ENCODE measurements around the gene GPD2.
A peak's percentile ranks its signal among the peaks of the same experiment; 100 is the strongest.

GPD2 gene

DNA sequence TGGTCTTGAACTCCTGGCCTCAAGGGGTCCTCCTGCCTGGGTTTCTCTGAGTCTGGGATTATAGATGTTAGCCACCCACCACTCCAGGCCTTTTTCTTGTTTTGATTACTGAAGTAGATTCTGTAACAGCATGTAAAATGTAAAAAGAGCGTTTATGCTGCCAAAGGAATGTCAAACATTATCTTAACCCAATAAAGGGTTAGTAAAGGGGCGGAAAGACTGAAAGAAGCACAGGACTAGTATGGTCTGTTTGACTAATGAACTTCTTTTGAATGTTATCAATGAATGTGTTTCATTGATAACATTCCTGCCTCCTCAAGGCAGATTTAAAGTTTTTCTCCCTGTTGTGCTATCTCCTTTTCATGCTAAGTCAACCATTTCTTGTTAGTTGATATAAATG lies 29.4 kb downstream of the GPD2 start:
- no peaks in the 10 kb centered on the region for H3K27me3 ChIP-seq (ENCODE audit: insufficient read depth, low read length, poor library complexity)

DNA sequence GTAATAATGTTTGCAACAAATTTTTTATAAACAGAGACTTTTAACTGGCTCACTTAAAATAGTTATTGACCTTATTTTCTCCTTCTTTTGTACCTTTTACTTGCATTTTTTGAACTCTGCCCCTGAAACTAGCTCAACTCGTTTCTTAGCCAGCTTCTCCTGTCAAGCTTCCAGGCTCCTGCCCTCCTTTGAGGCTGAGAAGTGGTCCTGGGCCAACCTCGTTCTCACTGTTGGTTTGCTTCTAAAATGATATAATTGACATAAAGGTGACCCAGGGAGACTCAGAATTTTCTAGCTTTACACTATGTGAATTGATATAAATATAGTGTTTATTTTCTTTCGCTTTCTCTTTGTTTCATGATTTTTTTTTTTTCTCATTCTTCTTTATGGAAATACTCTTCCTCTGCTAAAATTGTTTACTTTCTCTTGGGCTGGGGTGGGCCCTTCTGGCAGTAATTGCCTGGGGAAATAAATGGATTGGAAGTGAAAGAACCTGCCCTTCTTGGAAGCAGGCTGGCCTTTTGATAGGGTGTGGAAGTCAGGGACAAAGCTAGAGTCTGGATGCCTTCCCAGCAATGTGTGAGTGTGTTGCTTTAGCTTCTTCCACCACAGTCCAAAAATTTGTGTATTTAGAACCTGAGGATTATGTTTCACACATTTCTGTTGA lies 30.7 kb downstream of the GPD2 start:
- H3K56ac ChIP-seq (ENCODE audit: low read length), result no peak overlapping the region
- H3K4me1 ChIP-seq (ENCODE audit: control insufficient read depth, low read depth, low read length), result no peaks in the 10 kb centered on the region
- no peak overlapping the region for H3K4ac ChIP-seq (ENCODE audit: low read depth, low read length)
- no peaks in the 10 kb centered on the region for H3K36me3 ChIP-seq (ENCODE audit: control insufficient read depth, insufficient read depth, low read length)
- peak; percentile 22 for DNase-seq
- no peak overlapping the region for H3K9ac ChIP-seq (ENCODE audit: low read length)
- H3K4me3 ChIP-seq (ENCODE audit: low read length), result no peak overlapping the region
- H3K79me2 ChIP-seq (ENCODE audit: control insufficient read depth, insufficient read depth, low read length), result peaks cover 5% of the 10 kb centered on the region
- H2BK120ac ChIP-seq (ENCODE audit: low read depth, low read length), result no peak overlapping the region
- no peak overlapping the region for H3K23ac ChIP-seq (ENCODE audit: low read length)
- H3K27ac ChIP-seq (ENCODE audit: low read depth, low read length), result peak overlapping the region; percentile 48
- no peak overlapping the region for H3K4me2 ChIP-seq (ENCODE audit: low read length)
- no peak overlapping the region for H3K18ac ChIP-seq (ENCODE audit: low read length)
- H4K5ac ChIP-seq (ENCODE audit: low read length), result no peak overlapping the region
- no peak overlapping the region for H2BK5ac ChIP-seq (ENCODE audit: low read length)
- peaks cover 7% of the 10 kb centered on the region for H3K79me1 ChIP-seq (ENCODE audit: low read length)
- no peak overlapping the region for H2BK15ac ChIP-seq (replicated peaks; ENCODE audit: low read depth)
- no CpG with 5 or more reads among the region's 3 CpGs for WGBS (ENCODE audit: extremely low coverage, insufficient coverage, low lambda C conversion rate)
- H4K8ac ChIP-seq (ENCODE audit: low read depth, low read length), result no peak overlapping the region
- no peak overlapping the region for H2AK5ac ChIP-seq (ENCODE audit: low read length)
- no peaks in the 10 kb centered on the region for H3K27me3 ChIP-seq (ENCODE audit: insufficient read depth, low read length, poor library complexity)

More for the DNA sequence above, 29.4 kb downstream of the GPD2 start:
- WGBS (ENCODE audit: extremely low coverage, insufficient coverage, low lambda C conversion rate), result no CpG with 5 or more reads among the region's 2 CpGs
- Histone ChIP-seq H3K4ac (ENCODE audit: low read depth, low read length) (no peak overlapping the region), H3K18ac (ENCODE audit: low read length) (no peak overlapping the region), H3K4me2 (ENCODE audit: low read length) (no peak overlapping the region), H3K56ac (ENCODE audit: low read length) (no peak overlapping the region), H2BK5ac (ENCODE audit: low read length) (no peak overlapping the region), H2BK15ac (replicated peaks; ENCODE audit: low read depth) (no peak overlapping the region), H3K9ac (ENCODE audit: low read length) (no peak overlapping the region), H2BK120ac (ENCODE audit: low read depth, low read length) (no peak overlapping the region), H3K23ac (ENCODE audit: low read length) (no peak overlapping the region), H4K5ac (ENCODE audit: low read length) (no peak overlapping the region), H3K79me1 (ENCODE audit: low read length) (peaks cover 5% of the 10 kb centered on the region), H2AK5ac (ENCODE audit: low read length) (no peak overlapping the region), H3K36me3 (ENCODE audit: control insufficient read depth, insufficient read depth, low read length) (no peaks in the 10 kb centered on the region), H3K79me2 (ENCODE audit: control insufficient read depth, insufficient read depth, low read length) (peaks cover 5% of the 10 kb centered on the region), H3K4me1 (ENCODE audit: control insufficient read depth, low read depth, low read length) (no peaks in the 10 kb centered on the region), H3K27ac (ENCODE audit: low read depth, low read length) (no peak overlapping the region), H4K8ac (ENCODE audit: low read depth, low read length) (no peak overlapping the region), H3K4me3 (ENCODE audit: low read length) (no peak overlapping the region)
- DNase-seq, result peak; percentile 75

DNA sequence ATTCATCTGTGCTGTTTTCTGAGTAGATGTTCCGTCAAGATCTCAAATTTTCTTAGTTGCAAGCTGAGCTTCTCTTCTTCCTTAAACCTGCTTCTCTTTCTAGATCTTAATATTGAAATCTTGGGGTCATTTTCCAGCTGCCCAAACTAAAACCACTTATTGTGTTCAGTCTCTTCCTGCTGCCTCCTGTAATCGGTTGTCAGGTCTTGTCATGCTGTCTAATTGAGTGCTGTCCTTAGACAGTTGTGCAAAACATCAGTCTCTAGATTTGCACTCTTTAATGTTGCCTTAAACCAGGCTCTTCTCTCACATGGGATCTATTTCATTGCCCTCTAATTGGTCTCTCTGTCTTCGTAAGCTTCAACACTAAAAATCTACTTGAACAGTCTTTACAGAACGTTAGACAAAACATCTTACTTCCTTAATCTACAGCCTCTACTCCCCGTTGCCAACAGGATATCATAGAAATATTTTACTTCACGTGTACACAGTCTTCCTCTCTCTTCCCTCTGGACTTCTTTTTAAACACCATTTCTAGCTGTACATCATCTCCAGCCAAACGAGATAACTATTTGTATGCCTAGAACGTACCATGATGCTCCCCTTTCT lies 34.9 kb downstream of the GPD2 start:
- no peak overlapping the region for H4K8ac ChIP-seq (ENCODE audit: low read depth, low read length)
- no peak overlapping the region for H2AK5ac ChIP-seq (ENCODE audit: low read length)
- peaks cover 5% of the 10 kb centered on the region for H3K79me2 ChIP-seq (ENCODE audit: control insufficient read depth, insufficient read depth, low read length)
- no peaks in the 10 kb centered on the region for H3K4me1 ChIP-seq (ENCODE audit: control insufficient read depth, low read depth, low read length)
- no peak overlapping the region for H2BK5ac ChIP-seq (ENCODE audit: low read length)
- no peak overlapping the region for H4K5ac ChIP-seq (ENCODE audit: low read length)
- H2BK15ac ChIP-seq (replicated peaks; ENCODE audit: low read depth), result no peak overlapping the region
- H3K4ac ChIP-seq (ENCODE audit: low read depth, low read length), result no peak overlapping the region
- no peak overlapping the region for H3K9ac ChIP-seq (ENCODE audit: low read length)
- no peak overlapping the region for H3K18ac ChIP-seq (ENCODE audit: low read length)
- H3K36me3 ChIP-seq (ENCODE audit: control insufficient read depth, insufficient read depth, low read length), result no peaks in the 10 kb centered on the region
- no peak overlapping the region for H3K23ac ChIP-seq (ENCODE audit: low read length)
- no peak overlapping the region for H3K56ac ChIP-seq (ENCODE audit: low read length)
- peaks cover 7% of the 10 kb centered on the region for H3K79me1 ChIP-seq (ENCODE audit: low read length)
- 100% methylated on average over 1 of the region's 8 CpGs for WGBS (ENCODE audit: extremely low coverage, insufficient coverage, low lambda C conversion rate)
- H3K27me3 ChIP-seq (ENCODE audit: insufficient read depth, low read length, poor library complexity), result no peaks in the 10 kb centered on the region
- H3K27ac ChIP-seq (ENCODE audit: low read depth, low read length), result no peak overlapping the region
- no peak overlapping the region for H3K4me2 ChIP-seq (ENCODE audit: low read length)
- no peak overlapping the region for H3K4me3 ChIP-seq (ENCODE audit: low read length)
- DNase-seq, result no peak
- H2BK120ac ChIP-seq (ENCODE audit: low read depth, low read length), result no peak overlapping the region

DNA sequence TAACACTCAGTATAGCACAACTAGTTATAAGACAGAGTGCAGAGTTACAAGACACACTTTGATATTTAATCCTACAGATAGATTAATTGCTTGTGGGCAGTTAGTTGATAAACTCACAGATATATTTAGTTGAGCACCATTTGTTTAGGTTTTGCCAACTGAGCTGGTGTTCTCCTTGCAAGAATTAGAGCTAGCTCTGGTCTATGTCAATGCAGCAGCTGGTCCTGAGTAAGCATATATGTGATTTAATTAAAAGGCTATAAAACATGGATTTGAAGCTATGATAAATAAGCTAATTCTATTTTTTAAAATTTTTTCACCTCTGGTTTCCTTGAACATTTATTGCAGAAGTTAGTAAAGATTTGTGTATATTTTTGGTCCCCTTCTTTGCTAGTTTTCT lies 35.6 kb downstream of the GPD2 start:
- Histone ChIP-seq H3K4me3 (ENCODE audit: low read length) (no peak overlapping the region), H3K56ac (ENCODE audit: low read length) (no peak overlapping the region), H3K18ac (ENCODE audit: low read length) (no peak overlapping the region), H3K9ac (ENCODE audit: low read length) (no peak overlapping the region), H3K4me1 (ENCODE audit: control insufficient read depth, low read depth, low read length) (no peaks in the 10 kb centered on the region), H3K4ac (ENCODE audit: low read depth, low read length) (no peak overlapping the region), H4K5ac (ENCODE audit: low read length) (no peak overlapping the region), H3K27ac (ENCODE audit: low read depth, low read length) (no peak overlapping the region), H2BK120ac (ENCODE audit: low read depth, low read length) (no peak overlapping the region), H2AK5ac (ENCODE audit: low read length) (no peak overlapping the region), H2BK15ac (replicated peaks; ENCODE audit: low read depth) (no peak overlapping the region), H3K23ac (ENCODE audit: low read length) (no peak overlapping the region), H3K79me1 (ENCODE audit: low read length) (peaks cover 7% of the 10 kb centered on the region), H2BK5ac (ENCODE audit: low read length) (no peak overlapping the region), H4K8ac (ENCODE audit: low read depth, low read length) (no peak overlapping the region), H3K79me2 (ENCODE audit: control insufficient read depth, insufficient read depth, low read length) (peaks cover 5% of the 10 kb centered on the region), H3K4me2 (ENCODE audit: low read length) (no peak overlapping the region), H3K36me3 (ENCODE audit: control insufficient read depth, insufficient read depth, low read length) (no peaks in the 10 kb centered on the region), H3K27me3 (ENCODE audit: insufficient read depth, low read length, poor library complexity) (no peaks in the 10 kb centered on the region)
- DNase-seq, result no peak

DNA sequence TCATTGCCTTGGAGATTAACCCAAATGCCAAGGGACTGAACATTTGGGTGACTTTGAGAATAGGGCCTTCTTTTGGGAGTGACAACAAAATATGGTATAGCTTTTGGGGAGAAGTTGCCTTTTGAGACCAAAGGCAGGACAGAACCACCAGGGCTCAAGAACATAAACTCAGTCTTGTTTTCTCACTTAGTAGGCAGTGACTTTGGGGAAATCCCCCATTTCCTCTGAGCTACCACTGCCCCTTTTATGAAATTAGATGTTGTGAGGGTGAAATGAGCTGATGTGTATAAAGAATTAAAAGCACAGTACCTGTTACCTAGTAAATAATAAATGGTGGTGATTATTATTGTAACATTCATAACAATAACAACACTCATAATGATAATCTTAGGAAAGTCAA lies 36.5 kb downstream of the GPD2 start:
- Histone ChIP-seq H2AK5ac (ENCODE audit: low read length) (no peak overlapping the region), H3K23ac (ENCODE audit: low read length) (no peak overlapping the region), H3K79me1 (ENCODE audit: low read length) (peaks cover 5% of the 10 kb centered on the region), H4K8ac (ENCODE audit: low read depth, low read length) (no peak overlapping the region), H3K4me3 (ENCODE audit: low read length) (no peak overlapping the region), H3K18ac (ENCODE audit: low read length) (no peak overlapping the region), H3K27ac (ENCODE audit: low read depth, low read length) (no peak overlapping the region), H2BK120ac (ENCODE audit: low read depth, low read length) (no peak overlapping the region), H3K79me2 (ENCODE audit: control insufficient read depth, insufficient read depth, low read length) (peaks cover 4% of the 10 kb centered on the region), H2BK15ac (replicated peaks; ENCODE audit: low read depth) (no peak overlapping the region), H3K36me3 (ENCODE audit: control insufficient read depth, insufficient read depth, low read length) (no peaks in the 10 kb centered on the region), H3K4ac (ENCODE audit: low read depth, low read length) (no peak overlapping the region), H3K9ac (ENCODE audit: low read length) (no peak overlapping the region), H3K56ac (ENCODE audit: low read length) (peak overlapping the region; percentile 10), H3K27me3 (ENCODE audit: insufficient read depth, low read length, poor library complexity) (no peaks in the 10 kb centered on the region), H4K5ac (ENCODE audit: low read length) (no peak overlapping the region), H2BK5ac (ENCODE audit: low read length) (no peak overlapping the region), H3K4me2 (ENCODE audit: low read length) (no peak overlapping the region), H3K4me1 (ENCODE audit: control insufficient read depth, low read depth, low read length) (no peaks in the 10 kb centered on the region)
- DNase-seq, result no peak

DNA sequence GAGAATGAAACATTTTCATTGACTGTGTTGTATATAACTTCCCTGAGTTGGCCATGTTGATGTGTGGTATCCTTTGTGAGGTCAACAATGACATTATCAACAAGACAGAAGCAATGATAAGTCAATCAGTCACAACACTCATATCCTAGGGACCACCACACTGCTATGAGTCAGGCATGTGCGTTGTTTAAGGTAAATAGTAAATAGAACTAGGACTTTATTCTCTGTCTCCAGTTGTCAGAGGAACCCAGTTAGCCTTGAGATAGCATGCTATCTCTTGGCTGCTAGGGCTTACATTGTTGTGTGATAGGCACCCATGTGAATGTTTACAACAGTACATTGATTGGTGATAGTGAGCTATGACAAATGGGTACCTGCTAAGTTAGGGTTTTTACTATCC lies 37.3 kb downstream of the GPD2 start:
- Histone ChIP-seq H3K4me1 (ENCODE audit: control insufficient read depth, low read depth, low read length) (no peaks in the 10 kb centered on the region), H2BK15ac (replicated peaks; ENCODE audit: low read depth) (no peak overlapping the region), H2AK5ac (ENCODE audit: low read length) (no peak overlapping the region), H3K79me2 (ENCODE audit: control insufficient read depth, insufficient read depth, low read length) (peaks cover 2% of the 10 kb centered on the region), H3K36me3 (ENCODE audit: control insufficient read depth, insufficient read depth, low read length) (no peaks in the 10 kb centered on the region), H3K4me3 (ENCODE audit: low read length) (no peak overlapping the region), H3K27ac (ENCODE audit: low read depth, low read length) (no peak overlapping the region), H3K9ac (ENCODE audit: low read length) (no peak overlapping the region), H3K18ac (ENCODE audit: low read length) (no peak overlapping the region), H2BK120ac (ENCODE audit: low read depth, low read length) (no peak overlapping the region), H3K79me1 (ENCODE audit: low read length) (peaks cover 2% of the 10 kb centered on the region), H4K5ac (ENCODE audit: low read length) (no peak overlapping the region), H3K27me3 (ENCODE audit: insufficient read depth, low read length, poor library complexity) (no peaks in the 10 kb centered on the region), H3K4ac (ENCODE audit: low read depth, low read length) (no peak overlapping the region), H3K4me2 (ENCODE audit: low read length) (no peak overlapping the region), H4K8ac (ENCODE audit: low read depth, low read length) (no peak overlapping the region), H3K23ac (ENCODE audit: low read length) (no peak overlapping the region), H3K56ac (ENCODE audit: low read length) (no peak overlapping the region), H2BK5ac (ENCODE audit: low read length) (no peak overlapping the region)
- peak; percentile 88 for DNase-seq
- no CpG with 5 or more reads among the region's 1 CpG for WGBS (ENCODE audit: extremely low coverage, insufficient coverage, low lambda C conversion rate)
